ENCODE results near the gene PBXIP1.

PBXIP1 gene

DNA sequence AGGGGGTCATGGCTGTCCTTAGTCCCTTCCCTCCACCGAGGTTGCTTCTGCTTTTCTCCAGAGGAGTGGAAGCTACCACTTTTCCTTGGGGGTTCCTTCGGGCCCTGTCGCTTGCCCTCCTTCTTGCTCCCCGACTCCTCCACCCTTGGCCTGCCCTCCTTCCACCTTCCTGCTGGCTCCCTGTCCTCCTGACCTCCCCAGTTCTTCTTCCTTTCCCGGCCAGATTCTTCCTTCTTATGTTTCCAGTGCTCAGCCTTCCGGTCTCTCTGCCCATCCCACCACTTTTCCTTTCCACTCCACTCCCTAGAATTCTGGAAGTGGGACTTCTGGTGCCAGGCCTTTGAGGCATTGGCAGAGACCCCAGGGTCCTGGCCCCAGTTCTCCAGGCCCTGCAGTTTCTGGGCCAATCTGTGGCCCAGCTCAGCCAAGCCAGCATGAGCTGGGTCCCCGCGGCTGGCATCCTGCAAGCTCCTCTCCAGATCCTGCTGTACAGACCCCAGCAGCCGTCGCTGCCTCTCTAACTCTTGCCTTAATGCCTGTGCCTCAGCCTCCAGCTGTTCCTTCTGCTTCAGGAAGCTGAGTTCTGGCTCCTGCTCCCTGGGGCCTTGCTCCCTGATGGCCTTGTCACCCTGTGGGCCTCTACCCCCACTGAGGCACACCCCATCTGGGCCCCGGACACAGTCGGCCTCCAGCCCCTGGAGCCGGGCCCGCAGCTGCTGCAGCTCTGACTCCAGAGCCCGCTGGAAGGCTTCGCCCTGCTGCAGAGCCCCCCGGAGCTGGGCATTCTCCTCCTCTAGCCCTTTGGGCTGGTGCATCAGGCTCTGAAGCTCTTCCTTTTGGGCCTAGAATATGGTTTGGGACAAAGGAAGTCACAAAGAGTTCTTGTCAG is 9.7 kb downstream of the PBXIP1 start:
- H3K4me3 ChIP-seq (ENCODE audit: control insufficient read depth, low read depth, low read length): no peak overlapping the region
- no peak for DNase-seq (ENCODE audit: low read depth)
- TF ChIP-seq, protein P1, sequence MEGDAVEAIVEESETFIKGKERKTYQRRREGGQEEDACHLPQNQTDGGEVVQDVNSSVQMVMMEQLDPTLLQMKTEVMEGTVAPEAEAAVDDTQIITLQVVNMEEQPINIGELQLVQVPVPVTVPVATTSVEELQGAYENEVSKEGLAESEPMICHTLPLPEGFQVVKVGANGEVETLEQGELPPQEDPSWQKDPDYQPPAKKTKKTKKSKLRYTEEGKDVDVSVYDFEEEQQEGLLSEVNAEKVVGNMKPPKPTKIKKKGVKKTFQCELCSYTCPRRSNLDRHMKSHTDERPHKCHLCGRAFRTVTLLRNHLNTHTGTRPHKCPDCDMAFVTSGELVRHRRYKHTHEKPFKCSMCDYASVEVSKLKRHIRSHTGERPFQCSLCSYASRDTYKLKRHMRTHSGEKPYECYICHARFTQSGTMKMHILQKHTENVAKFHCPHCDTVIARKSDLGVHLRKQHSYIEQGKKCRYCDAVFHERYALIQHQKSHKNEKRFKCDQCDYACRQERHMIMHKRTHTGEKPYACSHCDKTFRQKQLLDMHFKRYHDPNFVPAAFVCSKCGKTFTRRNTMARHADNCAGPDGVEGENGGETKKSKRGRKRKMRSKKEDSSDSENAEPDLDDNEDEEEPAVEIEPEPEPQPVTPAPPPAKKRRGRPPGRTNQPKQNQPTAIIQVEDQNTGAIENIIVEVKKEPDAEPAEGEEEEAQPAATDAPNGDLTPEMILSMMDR (IDR thresholded peaks at IDR 0.05; ENCODE audit: control insufficient read depth, insufficient read depth, low read depth, low read length, missing control alignments): no peak

DNA sequence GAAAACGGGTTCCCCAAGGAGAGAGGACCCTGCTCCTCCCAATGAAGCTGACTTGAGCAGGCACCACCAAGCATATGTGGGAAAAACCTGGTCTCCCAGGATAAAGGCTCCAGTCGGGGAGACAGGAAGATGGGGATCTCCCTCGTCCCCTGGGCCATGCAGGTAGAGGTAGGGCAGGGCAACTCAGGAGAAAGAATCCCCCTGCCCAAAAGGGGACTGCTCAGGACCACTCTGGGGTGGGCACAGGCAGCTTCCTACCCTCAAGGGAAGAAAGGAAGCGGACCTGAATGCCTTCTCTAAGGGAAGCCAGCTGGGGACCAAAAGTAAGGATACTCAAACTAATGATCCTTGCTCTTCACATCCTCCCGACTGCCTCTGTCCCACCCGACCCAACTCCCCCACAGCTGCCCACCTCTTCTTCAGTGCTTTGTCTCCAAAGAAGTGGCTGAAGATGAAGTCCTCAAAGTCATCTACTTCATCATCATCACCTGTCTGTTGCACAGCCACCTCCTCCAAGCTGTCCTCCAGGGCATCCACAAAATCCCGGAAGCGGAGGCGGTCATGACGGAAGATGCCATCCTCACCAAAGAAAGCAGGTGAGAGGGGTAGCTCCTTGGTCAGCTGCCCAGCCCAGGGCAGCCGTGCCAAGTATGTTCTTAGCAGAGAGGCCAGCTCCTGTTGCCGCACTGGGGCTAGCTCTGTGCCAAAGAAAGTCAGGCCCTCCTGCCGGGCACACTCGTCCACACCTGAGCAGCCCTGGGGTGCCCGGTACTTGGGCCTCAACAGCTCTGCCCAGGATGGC is 10.5 kb downstream of the PBXIP1 start:
- DNase-seq (ENCODE audit: low read depth): no peak
- no peak overlapping the region for H3K4me3 ChIP-seq (ENCODE audit: control insufficient read depth, low read depth, low read length)
- TF ChIP-seq, protein P1 (IDR thresholded peaks at IDR 0.05; ENCODE audit: control insufficient read depth, insufficient read depth, low read depth, low read length, missing control alignments): no peak

DNA sequence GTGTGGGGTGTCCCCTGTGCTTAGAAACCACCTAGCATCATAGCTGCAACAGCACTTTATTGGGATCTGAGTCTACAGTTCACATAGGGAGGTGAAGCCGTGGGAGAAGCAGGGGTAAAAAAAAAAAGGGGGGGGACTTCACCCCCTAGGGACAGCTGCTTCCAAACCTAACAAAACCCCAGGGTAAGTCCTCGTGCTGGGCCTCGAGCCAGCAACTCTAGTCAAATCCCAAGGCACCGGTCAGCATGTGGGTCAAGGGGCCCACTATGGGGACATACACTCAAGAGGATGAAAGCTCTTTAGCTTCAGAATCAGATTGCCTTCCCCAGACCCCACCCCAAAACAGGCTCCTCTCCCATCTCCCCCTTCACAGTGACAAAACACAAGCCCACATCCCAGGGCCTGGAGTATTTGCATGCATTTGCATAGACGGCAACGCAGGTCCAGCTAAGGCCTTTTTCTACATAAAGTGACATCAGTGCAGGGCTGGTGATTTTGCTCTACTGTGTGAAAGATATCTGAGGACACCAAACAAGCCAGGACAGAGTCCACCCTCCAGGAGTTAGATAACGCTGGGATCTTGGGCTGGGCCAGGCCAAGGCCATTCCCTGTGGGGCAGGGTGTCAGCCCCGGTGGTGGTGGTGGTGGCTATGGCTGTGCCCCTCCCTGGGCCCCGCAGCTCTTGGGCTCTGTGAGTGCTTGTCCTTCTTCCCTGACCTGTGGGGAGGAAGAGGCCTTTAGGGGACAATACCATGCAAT is 11.3 kb downstream of the PBXIP1 start:
- no peak for DNase-seq (ENCODE audit: low read depth)
- TF ChIP-seq, protein P1 (IDR thresholded peaks at IDR 0.05; ENCODE audit: control insufficient read depth, insufficient read depth, low read depth, low read length, missing control alignments): no peak
- no peak overlapping the region for H3K4me3 ChIP-seq (ENCODE audit: control insufficient read depth, low read depth, low read length)

DNA sequence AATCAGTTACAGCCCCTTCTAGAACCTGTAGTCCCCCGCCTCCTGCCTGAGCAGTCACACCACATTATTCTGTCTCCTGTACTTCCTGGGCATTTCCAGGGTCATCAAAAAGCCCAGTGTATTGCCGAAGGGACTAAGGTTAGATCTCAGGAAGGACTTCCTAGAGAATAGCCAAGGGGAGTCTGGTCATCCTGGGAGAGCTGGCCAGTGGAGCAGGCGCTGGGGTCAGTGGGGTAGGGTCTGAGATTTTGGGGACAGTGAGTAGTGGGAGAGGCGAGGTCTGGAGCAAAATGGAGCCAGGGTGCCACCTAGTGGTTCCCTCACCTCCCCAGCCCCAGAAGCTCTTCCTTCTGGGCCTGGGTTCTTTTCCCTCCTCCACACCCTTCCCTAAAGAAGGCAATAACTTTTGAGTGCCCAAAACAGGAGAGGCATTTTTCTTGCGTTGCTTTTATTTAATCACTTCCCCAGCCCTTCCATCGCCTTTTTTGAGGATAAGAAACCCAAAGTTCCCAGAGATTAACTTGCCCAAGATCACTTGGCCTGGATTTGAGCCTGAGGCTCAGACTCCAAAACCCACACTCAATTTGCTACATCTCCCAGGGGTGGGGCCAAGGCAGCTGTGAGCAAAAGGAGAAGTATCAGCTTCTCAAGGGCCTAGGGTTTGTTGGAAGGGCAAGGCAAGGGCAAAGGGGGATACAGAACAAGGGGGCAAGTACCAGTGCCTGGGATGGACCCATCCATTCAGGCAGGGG is 12.1 kb downstream of the PBXIP1 start:
- TF ChIP-seq, protein P1 (IDR thresholded peaks at IDR 0.05; ENCODE audit: control insufficient read depth, insufficient read depth, low read depth, low read length, missing control alignments): peak; percentile 83
- no peak overlapping the region for H3K4me3 ChIP-seq (ENCODE audit: control insufficient read depth, low read depth, low read length)

DNA sequence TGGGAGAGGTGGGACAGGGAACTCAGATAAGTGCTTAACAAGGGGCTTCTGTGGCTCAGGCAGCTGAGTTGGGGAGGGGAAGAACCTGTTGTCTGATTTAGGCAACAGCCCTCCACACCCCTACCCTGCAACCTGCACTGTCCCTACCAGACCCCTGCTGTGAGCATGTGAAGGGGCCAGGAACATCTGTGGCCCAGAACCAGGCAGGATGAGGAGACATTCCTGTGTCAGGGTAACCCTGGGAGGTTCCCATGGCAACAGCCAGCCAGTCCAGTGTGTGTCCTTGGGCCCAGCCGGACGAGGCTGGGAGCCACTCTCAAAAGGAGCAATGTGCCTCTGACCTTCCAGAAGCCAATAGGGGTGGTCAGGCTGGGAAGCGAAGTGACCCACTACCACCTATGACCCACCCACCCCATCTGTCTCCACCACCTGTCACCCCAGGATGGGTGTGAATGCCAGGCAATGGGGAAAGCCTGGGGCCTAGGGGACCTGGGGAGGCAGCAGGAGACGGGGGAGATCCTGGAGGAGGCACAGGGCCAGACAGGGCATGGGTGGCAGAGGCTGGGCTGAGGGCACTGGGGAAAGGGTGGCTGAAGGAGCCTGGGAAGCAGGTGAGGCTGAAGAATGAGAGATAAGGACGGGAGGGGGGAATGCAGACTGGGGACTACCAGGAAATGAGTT is 14.4 kb downstream of the PBXIP1 start:
- no peak overlapping the region for H3K4me3 ChIP-seq (ENCODE audit: control insufficient read depth, low read depth, low read length)
- no peak for DNase-seq (ENCODE audit: low read depth)
- TF ChIP-seq, protein P1 (IDR thresholded peaks at IDR 0.05; ENCODE audit: control insufficient read depth, insufficient read depth, low read depth, low read length, missing control alignments): no peak

More for the DNA sequence above, 12.1 kb downstream of the PBXIP1 start:
- no peak for DNase-seq (ENCODE audit: low read depth)

All from AG09309 (cell line).